AG20443 (cell line): ENCODE measurements around the gene RIMBP2.

Source experiments
- DNase-seq: peaks from one replicate; pipeline ENCODE4 v3.0.0; 2012; ENCODE audit warnings: low spot score, mixed read lengths

The RIMBP2 gene

GRCh38 chr12:130568501-130568900 lies 147.6 kb downstream of the RIMBP2 start:
- no peak for DNase-seq

- DNase-seq, result no peak
These were observed 148.1 kb downstream of the RIMBP2 start for GRCh38 chr12:130568041-130568440.

- no peak for DNase-seq
These were observed 149.5 kb downstream of the RIMBP2 start for GRCh38 chr12:130566446-130567155.

GRCh38 chr12:130565189-130565588 lies 150.9 kb downstream of the RIMBP2 start:
- no peak for DNase-seq

GRCh38 chr12:130563323-130563722 lies 152.8 kb downstream of the RIMBP2 start:
- no peak for DNase-seq

GRCh38 chr12:130562716-130563115 lies 153.4 kb downstream of the RIMBP2 start:
- DNase-seq, result no peak

- no peak for DNase-seq
These were observed 155.8 kb downstream of the RIMBP2 start for GRCh38 chr12:130560321-130560720.

DNA sequence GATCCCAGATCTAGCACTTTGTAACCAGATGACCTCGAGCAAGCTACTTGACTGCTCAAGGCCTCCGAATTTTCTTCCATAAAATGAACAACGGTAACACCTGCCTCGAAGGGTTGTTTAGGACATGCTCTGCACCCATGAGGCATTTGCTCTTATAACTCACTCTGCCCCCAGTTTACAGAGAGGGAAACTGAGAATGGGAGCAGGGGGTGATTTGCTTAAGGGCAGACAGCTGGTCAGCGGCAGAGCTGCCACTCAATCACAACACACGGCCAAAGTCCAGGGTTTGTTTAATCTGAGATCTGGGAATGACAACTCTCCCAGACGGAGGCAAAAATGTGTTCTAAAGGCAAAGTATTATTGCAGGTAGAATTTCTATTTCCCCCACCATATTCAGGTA lies 156.3 kb downstream of the RIMBP2 start:
- DNase-seq, result no peak

DNA sequence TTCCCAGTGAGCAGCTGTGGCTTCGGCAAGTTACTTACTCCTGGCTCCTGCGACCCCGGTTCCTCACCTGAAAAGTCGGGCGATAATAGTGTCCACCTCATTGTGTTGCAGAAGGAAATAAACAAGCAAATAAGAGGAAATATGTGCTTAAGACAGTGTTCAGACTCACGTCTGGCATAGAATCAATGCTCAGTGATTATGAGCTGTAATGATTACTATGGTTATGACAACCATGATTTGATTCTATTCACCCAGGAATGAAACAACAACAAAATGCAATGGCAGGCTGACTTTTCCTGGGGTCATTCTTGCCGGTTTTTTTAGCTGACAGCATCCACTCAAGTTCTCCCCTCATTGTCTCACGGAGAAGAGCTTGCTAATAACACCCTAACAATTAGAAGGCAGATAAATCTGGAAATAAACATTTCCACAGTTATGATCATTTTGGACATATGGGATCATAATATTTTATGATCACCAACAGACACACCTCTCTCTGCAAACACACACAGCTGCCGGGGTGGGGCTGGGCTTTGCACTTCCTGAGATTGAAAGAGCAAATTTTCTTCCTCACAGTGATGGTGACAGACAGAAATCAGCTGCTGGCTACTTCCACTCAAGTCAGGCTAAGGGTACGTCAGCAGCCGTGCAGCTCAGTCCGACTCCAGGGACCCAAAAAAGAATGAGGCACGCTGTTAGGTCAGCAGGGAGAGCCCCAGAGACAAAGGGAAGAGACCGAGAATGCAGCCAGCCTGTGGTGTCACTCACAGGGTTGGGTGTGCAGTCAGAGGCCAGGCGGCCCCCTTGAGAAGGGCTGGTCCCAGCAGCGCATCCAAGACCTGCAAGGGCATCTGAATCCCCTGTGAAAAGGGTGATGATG lies 158.0 kb downstream of the RIMBP2 start:
- no peak for DNase-seq

DNA sequence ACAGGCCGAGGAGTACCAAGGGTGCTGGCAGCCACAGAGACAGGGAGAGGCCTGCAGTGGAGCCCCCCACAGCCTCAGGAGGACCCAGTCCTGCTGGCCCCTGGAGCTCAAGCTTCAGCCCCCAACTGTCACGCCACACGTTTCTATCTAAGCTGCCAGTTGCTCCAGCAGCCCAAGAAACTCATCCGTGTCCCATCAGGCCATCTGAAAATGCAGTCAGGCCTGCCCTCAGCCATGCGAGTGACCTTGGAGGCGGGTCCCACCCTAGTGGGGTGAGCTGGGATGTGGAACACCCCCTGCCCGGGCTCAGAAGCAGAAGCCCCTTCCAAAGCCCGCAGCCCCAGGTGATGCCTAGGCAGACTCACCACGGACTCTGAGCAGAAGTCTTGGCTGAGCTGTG lies 158.9 kb downstream of the RIMBP2 start:
- DNase-seq, result no peak

DNA sequence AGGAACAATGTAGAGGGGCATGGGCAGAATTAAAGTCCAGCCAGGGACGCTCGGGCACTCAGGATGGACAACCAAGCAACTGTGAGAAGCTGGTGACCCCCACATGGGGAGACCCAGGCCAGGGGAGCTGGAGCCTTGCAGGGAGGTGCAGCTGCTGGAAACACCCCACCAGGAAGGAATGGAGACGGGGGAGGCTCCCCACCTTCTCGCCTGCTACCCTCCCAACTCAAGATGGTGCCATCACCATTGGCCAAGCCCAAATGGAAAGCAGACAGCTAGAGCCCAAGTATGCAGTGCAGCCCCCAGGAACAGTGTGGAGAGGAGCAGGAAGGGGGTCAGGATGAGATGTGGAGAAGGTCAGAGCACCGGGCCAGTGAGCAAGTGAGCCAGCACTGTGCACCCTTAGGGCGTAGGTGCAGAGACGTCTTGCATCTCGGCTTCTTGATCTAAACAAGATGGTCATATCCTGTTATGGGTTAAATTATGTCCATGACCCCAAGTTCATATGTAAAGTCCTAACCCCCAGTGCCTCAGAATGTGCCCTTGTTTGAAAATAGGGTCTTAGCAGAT lies 159.5 kb downstream of the RIMBP2 start:
- no peak for DNase-seq

- DNase-seq, result no peak
These were observed 160.2 kb downstream of the RIMBP2 start for GRCh38 chr12:130555628-130556485.

- no peak for DNase-seq
These were observed 160.9 kb downstream of the RIMBP2 start for GRCh38 chr12:130555221-130555620.

DNA sequence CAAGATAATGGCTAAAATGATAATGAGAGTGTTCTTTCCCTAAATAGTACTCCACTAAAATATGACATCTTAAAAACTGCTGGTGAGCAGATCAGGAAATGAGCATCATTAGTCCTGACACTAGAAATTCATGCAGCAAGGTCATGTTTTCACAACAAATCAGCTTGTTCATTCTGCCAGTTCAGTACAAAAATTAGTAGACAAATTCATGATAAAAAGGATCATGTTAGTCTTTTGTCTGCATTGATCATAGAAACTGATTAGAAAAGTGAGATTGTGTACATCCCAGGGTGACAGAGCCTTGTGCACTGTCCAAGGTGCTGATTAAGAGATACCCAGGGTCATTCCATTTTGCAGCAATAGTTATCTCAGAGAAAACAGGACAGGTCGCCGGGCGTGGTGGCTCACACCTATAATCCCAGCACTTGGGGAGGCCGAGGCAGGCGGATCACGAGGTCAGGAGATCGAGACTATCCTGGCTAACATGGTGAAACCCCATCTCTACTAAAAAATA lies 163.6 kb downstream of the RIMBP2 start:
- no peak for DNase-seq

GRCh38 chr12:130549361-130549760 lies 166.7 kb downstream of the RIMBP2 start:
- DNase-seq, result no peak

- no peak for DNase-seq
These were observed 168.5 kb downstream of the RIMBP2 start for GRCh38 chr12:130547480-130548155.

GRCh38 chr12:130546494-130546893 lies 169.6 kb downstream of the RIMBP2 start:
- DNase-seq, result no peak

- DNase-seq, result no peak
These were observed 170.6 kb downstream of the RIMBP2 start for GRCh38 chr12:130545475-130545874.

GRCh38 chr12:130540376-130540775 lies 175.7 kb downstream of the RIMBP2 start:
- DNase-seq, result no peak

DNA sequence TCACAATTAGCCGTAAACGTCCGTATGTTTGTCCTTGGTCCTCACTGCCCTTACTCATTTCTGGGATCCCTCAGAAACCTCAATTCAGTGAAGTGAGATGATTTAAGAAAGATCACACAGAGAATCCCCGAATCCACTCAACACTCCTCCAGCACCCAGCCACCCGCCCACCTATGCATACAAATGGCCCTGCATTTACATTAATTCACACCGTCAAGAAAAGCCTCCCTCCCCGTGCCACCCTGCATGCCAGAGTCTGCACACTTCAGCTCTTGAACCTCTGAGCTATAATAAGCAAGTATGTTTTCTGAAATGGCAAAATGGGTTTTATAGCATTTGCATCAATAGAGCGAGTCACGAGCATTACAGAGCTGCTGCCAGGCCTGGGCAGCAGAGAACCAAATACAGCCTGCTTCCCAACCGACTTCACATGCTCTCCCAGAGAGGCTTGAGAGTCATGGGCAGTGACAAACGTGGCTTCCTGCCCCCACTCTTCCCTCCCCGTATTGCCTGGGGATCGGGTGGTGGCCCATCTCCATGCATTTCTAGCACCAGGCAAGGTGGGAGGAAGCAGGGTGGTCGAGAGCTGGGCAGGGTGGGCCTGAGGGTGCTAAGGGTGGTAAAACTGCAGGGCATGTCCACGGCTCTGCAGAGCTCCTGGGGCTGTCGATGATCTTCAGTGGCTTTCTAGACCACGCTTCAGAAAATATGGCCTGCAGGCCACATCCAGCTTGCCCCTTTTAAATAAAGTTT lies 177.6 kb downstream of the RIMBP2 start:
- DNase-seq, result no peak

DNA sequence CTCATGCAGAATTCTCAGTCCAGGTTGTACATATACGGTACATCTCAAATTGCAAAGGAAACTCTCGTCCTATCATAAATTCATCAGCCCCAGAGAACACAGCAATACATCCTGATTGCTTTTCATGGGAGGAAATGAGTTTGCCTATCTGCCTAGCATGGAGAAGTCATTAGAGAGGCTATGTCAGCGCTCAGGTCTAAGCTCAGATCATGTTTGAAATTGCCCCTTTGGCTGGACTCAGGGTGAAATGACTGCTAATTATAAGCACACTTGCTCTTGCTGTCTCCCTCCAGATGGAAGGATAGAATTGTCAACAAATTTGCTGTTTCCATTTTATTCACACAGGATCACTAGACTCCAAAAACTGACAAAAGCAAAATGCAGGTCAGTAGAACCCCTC lies 178.4 kb downstream of the RIMBP2 start:
- DNase-seq, result no peak
